MCF 10A (cell line): Measurements from ENCODE around the gene SF3B2. TPM values are rescaled to one million over a fixed set of nuclear protein-coding genes. Genes with fewer than 3 reads are reported as not detected.

Source experiments
- BruUV-seq: library from RNA; stranded (reverse); fragments of 400-500 nt; replicated peaks from 2 replicates; lab custom pipeline; 2021; lab: Mats Ljungman, UMichigan
- CTCF ChIA-PET: fragments of 300-600 bp; sonication (Branson Sonifier 250); formaldehyde crosslinking; extraction: SDS; loops from one replicate; lab custom pipeline; 2021; ENCODE audit warnings: antibody characterized with exemption, inconsistent platforms; lab: Yijun Ruan, JAX
- POLR2A ChIA-PET: fragments of 300-600, 350-650 bp; sonication (Branson Sonifier 250); formaldehyde crosslinking; extraction: SDS; loops from one replicate; lab custom pipeline; 2020; ENCODE audit warnings: antibody characterized with exemption, inconsistent platforms; lab: Yijun Ruan, JAX
- DNase-seq: peaks from one replicate; pipeline ENCODE4 v3.0.0-alpha.2; 2018; ENCODE audit not compliant: unreplicated experiment
- H3K27ac Mint-ChIP-seq: one replicate; pipeline ENCODE4 v1.8.0; 2022; ENCODE audit warnings: mild to moderate bottlenecking, low read depth, mixed read lengths; ENCODE audit not compliant: unreplicated experiment
- H3K27me3 Mint-ChIP-seq: one replicate; pipeline ENCODE4 v1.8.0; 2022; ENCODE audit warnings: mixed read lengths; ENCODE audit not compliant: insufficient read depth, unreplicated experiment
- H3K36me3 Mint-ChIP-seq: one replicate; pipeline ENCODE4 v1.8.0; 2022; ENCODE audit warnings: mild to moderate bottlenecking, moderate library complexity, mixed read lengths; ENCODE audit not compliant: insufficient read depth, unreplicated experiment
- H3K4me1 Mint-ChIP-seq: one replicate; pipeline ENCODE4 v1.8.0; 2022; ENCODE audit warnings: mixed read lengths; ENCODE audit not compliant: insufficient read depth, unreplicated experiment
- H3K4me3 Mint-ChIP-seq: one replicate; pipeline ENCODE4 v1.8.0; 2022; ENCODE audit warnings: mild to moderate bottlenecking, moderate library complexity, mixed read lengths; ENCODE audit not compliant: unreplicated experiment
- H3K9me3 Mint-ChIP-seq: one replicate; pipeline ENCODE4 v1.8.0; 2022; ENCODE audit warnings: mixed read lengths; ENCODE audit not compliant: unreplicated experiment
- CTCF ChIP-seq: fragments of 200-600 bp; IDR thresholded peaks from one replicate; pipeline ENCODE4 v1.8.0; 2022; ENCODE audit warnings: antibody characterized with exemption, mild to moderate bottlenecking; ENCODE audit not compliant: unreplicated experiment
- intact Hi-C: fragments of 100-400 bp; cut with micrococcal nuclease; formaldehyde crosslinking; loops from 2 replicates; pipeline ENCODE4 v1.14.1; 2022
- total RNA-seq: library from RNA; stranded (reverse); gene quantifications from 2 replicates; pipeline ENCODE4 v1.2.3, GENCODE V29; 2022

Gene SF3B2
- total RNA-seq, 1 experiment from 2014 or later: 241 TPM

- no peaks in the 10 kb centered on the region for H3K9me3 Mint-ChIP-seq
- H3K4me3 Mint-ChIP-seq: peak overlapping the region; percentile 86
- no peak for DNase-seq
- BruUV-seq: no TSS peak
- CTCF ChIA-PET: interaction anchor here (0.7 to 1.5 kb wide), 5 partner anchors 10 to 502 kb away, joined by 3 to 6 read pairs (median 3); no protein-coding TSS in a partner anchor
- peak overlapping the region; percentile 51 for H3K27ac Mint-ChIP-seq
- H3K4me1 Mint-ChIP-seq: peaks cover 40% of the 10 kb centered on the region
- H3K36me3 Mint-ChIP-seq: peaks cover 48% of the 10 kb centered on the region
- intact Hi-C loops: no loop called here
- H3K27me3 Mint-ChIP-seq: no peaks in the 10 kb centered on the region
- TF ChIP-seq CTCF: no peak
- POLR2A ChIA-PET: interaction anchor here (0.6 to 5.0 kb wide), 18 partner anchors 8 to 996 kb away, joined by 3 to 69 read pairs (median 5); partner anchors contain the start of genes CST6, SF3B2 and YIF1A
Measured at GRCh38 chr11:66071381-66071801, 19.2 kb downstream of the SF3B2 start.

- Mint-ChIP-seq H3K27me3 (no peaks in the 10 kb centered on the region), H3K9me3 (no peaks in the 10 kb centered on the region), H3K27ac (no peak overlapping the region), H3K4me1 (peaks cover 40% of the 10 kb centered on the region), H3K36me3 (peaks cover 41% of the 10 kb centered on the region), H3K4me3 (peak overlapping the region; percentile 86)
- CTCF ChIA-PET: interaction anchor here (0.7 to 1.5 kb wide), 3 partner anchors 61 to 501 kb away, joined by 3 to 6 read pairs (median 3); no protein-coding TSS in a partner anchor
- POLR2A ChIA-PET: interaction anchor here (1.2 to 5.0 kb wide), 6 partner anchors 9 to 195 kb away, joined by 3 to 69 read pairs (median 10); partner anchors contain the start of gene SF3B2
- intact Hi-C loops: no loop called here
- BruUV-seq: no TSS peak
- DNase-seq: no peak
- TF ChIP-seq CTCF: no peak
Measured at GRCh38 chr11:66072081-66072480, 19.9 kb downstream of the SF3B2 start.

- no peak for DNase-seq
- ChIA-PET POLR2A (no interaction called here), CTCF (no interaction called here)
- peaks cover 40% of the 10 kb centered on the region for H3K4me1 Mint-ChIP-seq
- no peak overlapping the region for H3K4me3 Mint-ChIP-seq
- TF ChIP-seq CTCF: no peak
- no peak overlapping the region for H3K27ac Mint-ChIP-seq
- no peaks in the 10 kb centered on the region for H3K9me3 Mint-ChIP-seq
- no TSS peak for BruUV-seq
- intact Hi-C loops: no loop called here
- no peaks in the 10 kb centered on the region for H3K27me3 Mint-ChIP-seq
- peaks cover 42% of the 10 kb centered on the region for H3K36me3 Mint-ChIP-seq
Measured at GRCh38 chr11:66072518-66072917, 20.4 kb downstream of the SF3B2 start.

GRCh38 chr11:66073669-66074068 lies 21.5 kb downstream of the SF3B2 start:
- CTCF ChIA-PET: no interaction called here
- Mint-ChIP-seq H3K27me3 (no peaks in the 10 kb centered on the region), H3K4me3 (no peak overlapping the region), H3K36me3 (peaks cover 35% of the 10 kb centered on the region), H3K27ac (no peak overlapping the region), H3K9me3 (no peaks in the 10 kb centered on the region), H3K4me1 (peaks cover 31% of the 10 kb centered on the region)
- TF ChIP-seq CTCF: no peak
- BruUV-seq: no TSS peak
- no peak for DNase-seq
- POLR2A ChIA-PET: interaction anchor here (0.6 kb wide), 1 partner anchor 107 kb away, joined by 4 read pairs; no protein-coding TSS in a partner anchor
- intact Hi-C loops: no loop called here
